Naive thymus-derived CD8-positive, alpha-beta T cell (primary cell): ENCODE results near the gene APOA4. TPM values are rescaled to one million over a fixed set of nuclear protein-coding genes. Genes with fewer than 3 reads are reported as not detected.
"Not testable (repeated sequence)": the region's sequence is repeated elsewhere in the genome, so short reads cannot be mapped to it uniquely, and the experiment has no call there.

Experiments used
- ATAC-seq, 2 donors: fragments of 150-1000 bp; cut with Tn5 transposase in 1 of 2; sonication (Bioruptor Pico), chemical (Tn5 transposase) in 1 of 2; 1 replicate in 1 of 2; 2 replicates in 1 of 2; pipeline ENCODE4 v1.10.0; 2021; ENCODE audit warnings: mild to moderate bottlenecking in 2 of 2, moderate library complexity in 2 of 2
- POLR2A ChIA-PET: fragments of 350-600 bp; sonication (Branson Sonifier 250); formaldehyde crosslinking; loops from one replicate; lab custom pipeline; 2021; ENCODE audit warnings: antibody characterized with exemption; lab: Charles Lee
- DNase-seq, 10 donors: peaks; one replicate each; pipeline versions ENCODE4 v3.0.0 to v3.0.0-alpha.2; 2020 to 2022
- H3K27ac Mint-ChIP-seq, 10 donors: one replicate each; pipeline ENCODE4 v1.8.0; 2020 to 2022; ENCODE audit warnings: mild to moderate bottlenecking in 10 of 10, mixed read lengths in 10 of 10, moderate library complexity in 4 of 10, inconsistent platforms in 1 of 10
- H3K27me3 Mint-ChIP-seq, 5 donors: one replicate each; pipeline ENCODE4 v1.8.0; 2021 to 2022; ENCODE audit warnings: mixed read lengths in 5 of 5
- H3K36me3 Mint-ChIP-seq, 3 donors: one replicate each; pipeline ENCODE4 v1.8.0; 2020 to 2022; ENCODE audit warnings: mixed read lengths in 3 of 3, mild to moderate bottlenecking in 2 of 3, inconsistent platforms in 1 of 3
- H3K4me1 Mint-ChIP-seq, 4 donors: one replicate each; pipeline ENCODE4 v1.8.0; 2021 to 2022; ENCODE audit warnings: mixed read lengths in 4 of 4
- H3K4me3 Mint-ChIP-seq, 10 donors: one replicate each; pipeline ENCODE4 v1.8.0; 2020 to 2022; ENCODE audit warnings: mild to moderate bottlenecking in 10 of 10, mixed read lengths in 10 of 10, moderate library complexity in 6 of 10, inconsistent platforms in 1 of 10
- H3K9me3 Mint-ChIP-seq, 9 donors: one replicate each; pipeline ENCODE4 v1.8.0; 2020 to 2022; ENCODE audit warnings: mixed read lengths in 9 of 9, mild to moderate bottlenecking in 3 of 9, inconsistent platforms in 1 of 9, moderate library complexity in 1 of 9
- polyA plus RNA-seq, 3 donors: library from polyadenylated mRNA; unstranded; fragments of 300-500 nt; fragmentation: Illumina TruSeq; gene quantifications; one replicate each; pipeline ENCODE4 v1.2.3, GENCODE V29; 2021
- total RNA-seq, 8 experiments: library from RNA in 2 of 8; stranded (reverse) in 2 of 8; gene quantifications; one replicate each; pipeline ENCODE4 v1.2.3 and lab custom pipeline; 2021 to 2026

Gene APOA4
- total and polyA plus RNA-seq, 5 experiments from 2014 or later, result not detected

GRCh38 chr11:116835042-116835772, 12.1 kb upstream of the APOA4 start:
- H3K4me3 Mint-ChIP-seq, result peak overlapping the region; percentile 66 to 88 (median 82)
- DNase-seq, result peak in 1 of 10 donors; percentile 17
- POLR2A ChIA-PET, result interaction anchor here (0.9 to 5.7 kb wide), 10 partner anchors 18 to 396 kb away, joined by 3 to 60 read pairs (median 8); partner anchors contain the start of genes APOA5, BUD13, PAFAH1B2 and PCSK7
- H3K27me3 Mint-ChIP-seq, result no peaks in the 10 kb centered on the region
- peak in 1 of 2 donors; percentile 21 for ATAC-seq
- peak overlapping the region in 7 of 10 donors; percentile 31 to 87 (median 81) for H3K27ac Mint-ChIP-seq
- H3K4me1 Mint-ChIP-seq, result peaks cover 5 to 18% (median 14%) of the 10 kb centered on the region in 4 donors
- no peaks in the 10 kb centered on the region for H3K9me3 Mint-ChIP-seq
- H3K36me3 Mint-ChIP-seq, result no peaks in the 10 kb centered on the region

- Mint-ChIP-seq H3K4me1 (peaks cover 5 to 18% (median 14%) of the 10 kb centered on the region in 4 donors), H3K27ac (peak overlapping the region in 5 of 10 donors; percentile 31 to 81 (median 54)), H3K4me3 (peak overlapping the region in 9 of 10 donors; percentile 37 to 82 (median 63))
- ATAC-seq, DNase-seq, H3K9me3 Mint-ChIP-seq, H3K36me3 Mint-ChIP-seq, H3K27me3 Mint-ChIP-seq: not testable (repeated sequence)
- POLR2A ChIA-PET, result interaction anchor here (1.0 to 5.7 kb wide), 5 partner anchors 19 to 261 kb away, joined by 4 to 60 read pairs (median 20); partner anchors contain the start of genes APOA5 and ZPR1
Measured at GRCh38 chr11:116834535-116835041, 11.5 kb upstream of the APOA4 start.

GRCh38 chr11:116833816-116834534, 10.9 kb upstream of the APOA4 start:
- Mint-ChIP-seq H3K36me3 (no peaks in the 10 kb centered on the region), H3K4me1 (peaks cover 5 to 18% (median 14%) of the 10 kb centered on the region in 4 donors), H3K9me3 (no peaks in the 10 kb centered on the region), H3K4me3 (peak overlapping the region in 7 of 10 donors; percentile 24 to 51 (median 38)), H3K27me3 (no peaks in the 10 kb centered on the region), H3K27ac (peak overlapping the region in 3 of 10 donors; percentile 27 to 66 (median 38))
- DNase-seq, result no peak
- POLR2A ChIA-PET, result interaction anchor here (1.0 to 5.7 kb wide), 3 partner anchors 19 to 261 kb away, joined by 4 to 60 read pairs (median 9); no protein-coding TSS in a partner anchor
- no peak for ATAC-seq

DNA sequence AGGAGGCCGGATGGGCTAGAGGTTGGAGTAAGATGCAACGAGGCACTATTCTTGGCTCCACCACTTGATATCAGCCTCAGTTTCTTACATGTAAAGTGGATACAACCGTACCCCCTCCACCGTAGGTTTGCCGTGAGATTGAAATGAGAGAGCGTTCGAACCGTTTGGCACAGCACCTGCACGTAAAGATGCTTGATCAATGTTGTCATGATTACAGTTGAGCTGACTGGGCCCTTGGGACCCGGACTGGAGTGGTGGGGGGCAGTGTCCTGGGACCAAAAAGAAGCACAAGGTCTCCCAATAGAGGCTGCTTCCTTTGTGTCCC, 10.3 kb upstream of the APOA4 start:
- H3K9me3 Mint-ChIP-seq, result no peaks in the 10 kb centered on the region
- peaks cover 5 to 18% (median 14%) of the 10 kb centered on the region in 4 donors for H3K4me1 Mint-ChIP-seq
- H3K4me3 Mint-ChIP-seq, result no peak overlapping the region
- POLR2A ChIA-PET, result interaction anchor here (1.0 to 5.7 kb wide), 2 partner anchors 20 to 262 kb away, joined by 4 to 60 read pairs; no protein-coding TSS in a partner anchor
- no peak for DNase-seq
- no peaks in the 10 kb centered on the region for H3K27me3 Mint-ChIP-seq
- H3K27ac Mint-ChIP-seq, result peak overlapping the region in 1 of 10 donors; percentile 4
- H3K36me3 Mint-ChIP-seq, result no peaks in the 10 kb centered on the region
- ATAC-seq, result no peak

GRCh38 chr11:116832350-116833290, 9.5 kb upstream of the APOA4 start:
- ATAC-seq (no peak), DNase-seq (no peak)
- peaks cover 5 to 18% (median 14%) of the 10 kb centered on the region in 4 donors for H3K4me1 Mint-ChIP-seq
- H3K4me3 Mint-ChIP-seq, result no peak overlapping the region
- H3K27ac Mint-ChIP-seq, result peak overlapping the region in 1 of 10 donors; percentile 90
- no peaks in the 10 kb centered on the region for H3K9me3 Mint-ChIP-seq
- H3K27me3 Mint-ChIP-seq, result no peaks in the 10 kb centered on the region
- H3K36me3 Mint-ChIP-seq, result no peaks in the 10 kb centered on the region
- POLR2A ChIA-PET, result interaction anchor here (5.7 kb wide), 1 partner anchor 21 kb away, joined by 60 read pairs; no protein-coding TSS in a partner anchor

DNA sequence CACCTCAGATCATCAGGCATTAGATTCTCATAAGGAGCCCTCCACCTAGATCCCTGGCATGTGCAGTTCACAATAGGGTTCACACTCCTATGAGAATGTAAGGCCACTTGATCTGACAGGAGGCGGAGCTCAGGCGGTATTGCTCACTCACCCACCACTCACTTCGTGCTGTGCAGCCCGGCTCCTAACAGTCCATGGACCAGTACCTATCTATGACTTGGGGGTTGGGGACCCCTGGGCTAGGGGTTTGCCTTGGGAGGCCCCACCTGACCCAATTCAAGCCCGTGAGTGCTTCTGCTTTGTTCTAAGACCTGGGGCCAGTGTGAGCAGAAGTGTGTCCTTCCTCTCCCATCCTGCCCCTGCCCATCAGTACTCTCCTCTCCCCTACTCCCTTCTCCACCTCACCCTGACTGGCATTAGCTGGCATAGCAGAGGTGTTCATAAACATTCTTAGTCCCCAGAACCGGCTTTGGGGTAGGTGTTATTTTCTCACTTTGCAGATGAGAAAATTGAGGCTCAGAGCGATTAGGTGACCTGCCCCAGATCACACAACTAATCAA, 8.8 kb upstream of the APOA4 start:
- Mint-ChIP-seq H3K36me3 (no peaks in the 10 kb centered on the region), H3K4me3 (no peak overlapping the region), H3K27me3 (no peaks in the 10 kb centered on the region), H3K9me3 (no peaks in the 10 kb centered on the region), H3K4me1 (peaks cover 5 to 18% (median 14%) of the 10 kb centered on the region in 4 donors), H3K27ac (peak overlapping the region in 2 of 10 donors; percentile 35 to 85)
- POLR2A ChIA-PET, result interaction anchor here (0.6 kb wide), 1 partner anchor 43 kb away, joined by 3 read pairs; no protein-coding TSS in a partner anchor
- ATAC-seq (no peak), DNase-seq (no peak)

- no peaks in the 10 kb centered on the region for H3K9me3 Mint-ChIP-seq
- H3K4me3 Mint-ChIP-seq, result no peak overlapping the region
- ATAC-seq, result no peak
Measured at GRCh38 chr11:116830184-116830912, 7.2 kb upstream of the APOA4 start.

DNA sequence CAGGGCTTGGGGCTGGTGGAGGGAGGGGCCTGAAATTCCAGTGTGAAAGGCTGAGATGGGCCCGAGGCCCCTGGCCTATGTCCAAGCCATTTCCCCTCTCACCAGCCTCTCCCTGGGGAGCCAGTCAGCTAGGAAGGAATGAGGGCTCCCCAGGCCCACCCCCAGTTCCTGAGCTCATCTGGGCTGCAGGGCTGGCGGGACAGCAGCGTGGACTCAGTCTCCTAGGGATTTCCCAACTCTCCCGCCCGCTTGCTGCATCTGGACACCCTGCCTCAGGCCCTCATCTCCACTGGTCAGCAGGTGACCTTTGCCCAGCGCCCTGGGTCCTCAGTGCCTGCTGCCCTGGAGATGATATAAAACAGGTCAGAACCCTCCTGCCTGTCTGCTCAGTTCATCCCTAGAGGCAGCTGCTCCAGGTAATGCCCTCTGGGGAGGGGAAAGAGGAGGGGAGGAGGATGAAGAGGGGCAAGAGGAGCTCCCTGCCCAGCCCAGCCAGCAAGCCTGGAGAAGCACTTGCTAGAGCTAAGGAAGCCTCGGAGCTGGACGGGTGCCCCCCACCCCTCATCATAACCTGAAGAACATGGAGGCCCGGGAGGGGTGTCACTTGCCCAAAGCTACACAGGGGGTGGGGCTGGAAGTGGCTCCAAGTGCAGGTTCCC, 6.5 kb upstream of the APOA4 start, which contains the start of gene APOC3:
APOC3 (plus strand) TSS at position 383 of the 659 bp plus-strand sequence. CDS start 676 bp downstream, outside the sequence.
- Mint-ChIP-seq H3K27ac (no peak within 1 kb of the TSS), H3K4me3 (no peak within 1 kb of the TSS), H3K9me3 (no peaks in the 10 kb centered on the region), H3K4me1 (peaks cover under 1 to 4% (median under 1%) of the 10 kb centered on the region in 4 donors), H3K36me3 (no peaks in the 10 kb centered on the region), H3K27me3 (no peaks in the 10 kb centered on the region)
- POLR2A ChIA-PET, result no interaction called here
- no peak for ATAC-seq
- DNase-seq, result no peak

More at GRCh38 chr11:116830184-116830912, 7.2 kb upstream of the APOA4 start:
- no peak for DNase-seq
- Mint-ChIP-seq H3K27ac (no peak overlapping the region), H3K27me3 (no peaks in the 10 kb centered on the region), H3K36me3 (no peaks in the 10 kb centered on the region), H3K4me1 (peaks cover 3 to 11% (median 7%) of the 10 kb centered on the region in 4 donors)
- POLR2A ChIA-PET, result no interaction called here

DNA sequence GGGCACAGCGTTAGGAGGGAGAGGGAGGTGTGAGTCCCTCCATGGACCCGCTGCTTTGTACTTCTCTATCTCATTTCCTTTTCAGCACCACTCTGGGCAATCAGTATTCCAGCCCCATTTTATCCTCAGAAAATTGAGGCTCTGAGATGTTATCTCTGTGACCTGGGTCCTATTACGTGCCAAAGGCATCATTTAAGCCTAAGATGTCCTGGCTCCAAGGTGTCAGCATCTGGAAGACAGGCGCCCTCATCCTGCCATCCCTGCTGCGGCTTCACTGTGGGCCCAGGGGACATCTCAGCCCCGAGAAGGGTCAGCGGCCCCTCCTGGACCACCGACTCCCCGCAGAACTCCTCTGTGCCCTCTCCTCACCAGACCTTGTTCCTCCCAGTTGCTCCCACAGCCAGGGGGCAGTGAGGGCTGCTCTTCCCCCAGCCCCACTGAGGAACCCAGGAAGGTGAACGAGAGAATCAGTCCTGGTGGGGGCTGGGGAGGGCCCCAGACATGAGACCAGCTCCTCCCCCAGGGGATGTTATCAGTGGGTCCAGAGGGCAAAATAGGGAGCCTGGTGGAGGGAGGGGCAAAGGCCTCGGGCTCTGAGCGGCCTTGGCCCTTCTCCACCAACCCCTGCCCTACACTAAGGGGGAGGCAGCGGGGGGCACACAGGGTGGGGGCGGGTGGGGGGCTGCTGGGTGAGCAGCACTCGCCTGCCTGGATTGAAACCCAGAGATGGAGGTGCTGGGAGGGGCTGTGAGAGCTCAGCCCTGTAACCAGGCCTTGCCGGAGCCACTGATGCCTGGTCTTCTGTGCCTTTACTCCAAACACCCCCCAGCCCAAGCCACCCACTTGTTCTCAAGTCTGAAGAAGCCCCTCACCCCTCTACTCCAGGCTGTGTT, 5.8 kb upstream of the APOA4 start:
- peak overlapping the region in 1 of 10 donors; percentile 33 for H3K27ac Mint-ChIP-seq
- no peaks in the 10 kb centered on the region for H3K36me3 Mint-ChIP-seq
- no peak overlapping the region for H3K4me3 Mint-ChIP-seq
- no peaks in the 10 kb centered on the region for H3K4me1 Mint-ChIP-seq
- no peaks in the 10 kb centered on the region for H3K27me3 Mint-ChIP-seq
- no peaks in the 10 kb centered on the region for H3K9me3 Mint-ChIP-seq
- DNase-seq (no peak), ATAC-seq (no peak)
- POLR2A ChIA-PET, result no interaction called here

- Mint-ChIP-seq H3K9me3 (no peaks in the 10 kb centered on the region), H3K36me3 (no peaks in the 10 kb centered on the region), H3K27ac (no peak overlapping the region), H3K27me3 (no peaks in the 10 kb centered on the region), H3K4me1 (no peaks in the 10 kb centered on the region), H3K4me3 (no peak overlapping the region)
- no peak for ATAC-seq
- no peak for DNase-seq
- POLR2A ChIA-PET, result interaction anchor here (0.5 kb wide), 1 partner anchor 312 kb away, joined by 3 read pairs; no protein-coding TSS in a partner anchor
Measured at GRCh38 chr11:116827461-116827860, 4.4 kb upstream of the APOA4 start.
